Thymus (tissue), 11 donors: Measurements from ENCODE around the gene ADCYAP1. TPM values are rescaled to one million over a fixed set of nuclear protein-coding genes. Genes with fewer than 3 reads are reported as not detected.
A peak's percentile ranks its signal among the peaks of the same experiment; 100 is the strongest.

ENCODE experiments used
- DNase-seq, 9 donors: peaks; one replicate each; pipeline ENCODE4 v3.0.0-alpha.2; 2013; ENCODE audit warnings: low spot score in 9 of 9, low read depth in 6 of 9, missing footprints in 1 of 9
- H3K27ac ChIP-seq, 2 donors: one replicate each; pipeline ENCODE4 v1.5.1; 2013; ENCODE audit warnings: control low read depth in 1 of 2, low read depth in 1 of 2, low read length in 1 of 2, mild to moderate bottlenecking in 1 of 2, moderate library complexity in 1 of 2
- H3K27me3 ChIP-seq, 2 donors: one replicate each; pipeline ENCODE4 v1.5.1; 2013; ENCODE audit warnings: low read length in 1 of 2; ENCODE audit not compliant: control insufficient read depth in 2 of 2, insufficient read depth in 1 of 2
- H3K36me3 ChIP-seq, 2 donors: one replicate each; pipeline ENCODE4 v1.5.1; 2013; ENCODE audit warnings: low read length in 1 of 2, mild to moderate bottlenecking in 1 of 2, moderate library complexity in 1 of 2; ENCODE audit not compliant: control insufficient read depth in 2 of 2, insufficient read depth in 2 of 2
- H3K4me1 ChIP-seq, 2 donors: one replicate each; pipeline ENCODE4 v1.5.1; 2013; ENCODE audit warnings: low read length in 2 of 2; ENCODE audit not compliant: control insufficient read depth in 2 of 2, insufficient read depth in 2 of 2
- H3K4me3 ChIP-seq, 2 donors: one replicate each; pipeline ENCODE4 v1.5.1; 2013; ENCODE audit warnings: low read length in 2 of 2, control low read depth in 1 of 2, mild to moderate bottlenecking in 1 of 2
- H3K9me3 ChIP-seq, 2 donors: one replicate each; pipeline ENCODE4 v1.5.1; 2013; ENCODE audit warnings: low read length in 1 of 2, mild to moderate bottlenecking in 1 of 2; ENCODE audit not compliant: control insufficient read depth in 2 of 2, insufficient read depth in 1 of 2
- whole genome bisulfite sequencing: extraction: QIAGEN DNeasy Blood & Tissue Kit; methylation state at CpG from one replicate; pipeline ENCODE4 v1.1.7; 2013; 5-methylcytosine and 5-hydroxymethylcytosine counted together
- polyA plus RNA-seq: library from polyadenylated mRNA; stranded (reverse); fragments of 200-250 nt; gene quantifications from one replicate; pipeline ENCODE4 v1.2.3, GENCODE V29; 2013
- total RNA-seq: library from RNA; stranded (reverse); fragments of 120-200 nt; gene quantifications from one replicate; pipeline ENCODE4 v1.2.4, GENCODE V29; 2013
- donor health status: healthy.

ADCYAP1 gene
- total and polyA plus RNA-seq, 2 donors: 0.19 to 0.68 TPM

DNA sequence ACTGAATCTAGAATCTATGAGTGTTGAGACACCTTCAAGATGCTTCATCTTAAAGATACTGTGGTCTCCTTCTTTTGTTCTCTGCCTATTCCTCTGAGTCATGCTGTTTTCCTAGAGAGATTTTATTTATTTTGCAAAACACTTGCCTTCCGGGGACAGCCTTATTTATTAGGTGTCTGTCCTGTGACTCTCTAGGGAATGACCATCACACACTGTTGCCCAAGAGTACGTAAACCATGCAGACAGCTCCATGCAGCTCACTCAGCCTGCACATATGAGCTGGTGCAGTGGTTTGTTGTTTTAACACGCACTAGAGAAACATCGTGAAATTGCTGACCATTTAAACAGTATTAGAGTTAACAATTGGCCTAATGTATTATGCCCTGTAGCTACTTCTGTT is 12.4 kb upstream of the ADCYAP1 start:
- no peaks in the 10 kb centered on the region for H3K4me1 ChIP-seq
- no peaks in the 10 kb centered on the region for H3K27me3 ChIP-seq
- no peak for DNase-seq
- no peak overlapping the region for H3K4me3 ChIP-seq
- H3K36me3 ChIP-seq: no peaks in the 10 kb centered on the region
- no peak overlapping the region for H3K27ac ChIP-seq
- H3K9me3 ChIP-seq: no peaks in the 10 kb centered on the region
- WGBS: 88% methylated on average over 4 of the region's 4 CpGs

GRCh38 chr18:896315-896714 is 8.4 kb upstream of the ADCYAP1 start:
- 96% methylated on average over 1 of the region's 1 CpG for WGBS
- Histone ChIP-seq H3K9me3 (no peaks in the 10 kb centered on the region), H3K36me3 (no peaks in the 10 kb centered on the region), H3K27me3 (peaks cover under 1 to 2% of the 10 kb centered on the region in 2 donors), H3K4me3 (no peak overlapping the region), H3K4me1 (no peaks in the 10 kb centered on the region), H3K27ac (no peak overlapping the region)
- no peak for DNase-seq

DNA sequence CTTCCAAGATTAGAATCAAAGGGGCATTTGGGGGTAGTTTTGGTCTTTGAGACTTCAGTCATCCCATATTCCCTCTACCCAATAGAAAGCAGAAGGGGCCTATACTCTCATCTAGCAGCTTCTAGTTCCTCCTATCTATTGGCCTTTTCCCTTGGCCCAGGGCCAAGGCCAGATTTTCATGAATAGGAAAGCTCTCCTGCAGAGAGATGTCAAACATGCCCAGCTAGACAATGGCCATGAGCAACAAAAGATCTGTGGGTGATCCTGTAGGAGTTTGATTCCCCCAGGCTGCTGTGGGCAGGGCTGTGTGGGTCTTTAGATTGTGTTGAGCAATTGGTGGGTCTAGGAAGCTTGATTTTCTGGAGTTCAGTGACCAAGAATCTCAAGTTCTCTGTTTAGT is 2.9 kb upstream of the ADCYAP1 start:
- Histone ChIP-seq H3K27me3 (peaks cover 42 to 51% of the 10 kb centered on the region in 2 donors), H3K4me3 (no peak overlapping the region), H3K27ac (no peak overlapping the region), H3K36me3 (no peaks in the 10 kb centered on the region), H3K9me3 (peaks cover 1 to 3% of the 10 kb centered on the region in 2 donors), H3K4me1 (no peaks in the 10 kb centered on the region)
- no peak for DNase-seq

DNA sequence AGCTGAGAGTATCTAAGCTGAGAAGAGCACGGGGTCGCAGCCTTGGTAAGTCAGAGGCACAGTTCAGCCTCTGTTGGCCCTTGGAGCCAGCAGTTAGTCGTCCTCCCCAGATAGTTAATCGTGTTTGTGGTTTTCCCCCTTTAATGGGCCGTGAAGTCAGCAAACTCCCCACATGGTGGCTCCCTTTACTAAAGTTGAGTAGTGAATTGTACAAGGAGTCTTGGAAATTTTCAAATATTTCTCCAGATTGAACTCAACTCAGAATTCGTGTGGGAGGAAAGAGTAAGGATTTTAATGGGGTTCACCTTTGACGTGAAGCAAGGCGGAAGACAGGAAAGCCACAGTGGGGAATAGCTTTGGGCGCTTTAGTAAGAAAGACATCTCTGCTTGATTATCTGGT is 2.4 kb upstream of the ADCYAP1 start:
- no peak for DNase-seq
- Histone ChIP-seq H3K27ac (no peak overlapping the region), H3K4me3 (no peak overlapping the region), H3K36me3 (no peaks in the 10 kb centered on the region), H3K4me1 (no peaks in the 10 kb centered on the region), H3K9me3 (peaks cover 1 to 6% of the 10 kb centered on the region in 2 donors), H3K27me3 (peaks cover 47 to 56% of the 10 kb centered on the region in 2 donors)
- 29% methylated on average over 9 of the region's 9 CpGs for WGBS

GRCh38 chr18:903701-904100 is 970 bp upstream of the ADCYAP1 start:
- no peaks in the 10 kb centered on the region for H3K36me3 ChIP-seq
- H3K9me3 ChIP-seq: peaks cover 1 to 10% of the 10 kb centered on the region in 2 donors
- H3K4me3 ChIP-seq: no peak overlapping the region
- DNase-seq: peak in 8 of 9 donors; percentile 3 to 58 (median 15)
- H3K27me3 ChIP-seq: peaks cover 60 to 70% of the 10 kb centered on the region in 2 donors
- WGBS: 5% methylated on average over 11 of the region's 11 CpGs
- no peak overlapping the region for H3K27ac ChIP-seq
- peaks cover 0 to 2% of the 10 kb centered on the region in 2 donors for H3K4me1 ChIP-seq

DNA sequence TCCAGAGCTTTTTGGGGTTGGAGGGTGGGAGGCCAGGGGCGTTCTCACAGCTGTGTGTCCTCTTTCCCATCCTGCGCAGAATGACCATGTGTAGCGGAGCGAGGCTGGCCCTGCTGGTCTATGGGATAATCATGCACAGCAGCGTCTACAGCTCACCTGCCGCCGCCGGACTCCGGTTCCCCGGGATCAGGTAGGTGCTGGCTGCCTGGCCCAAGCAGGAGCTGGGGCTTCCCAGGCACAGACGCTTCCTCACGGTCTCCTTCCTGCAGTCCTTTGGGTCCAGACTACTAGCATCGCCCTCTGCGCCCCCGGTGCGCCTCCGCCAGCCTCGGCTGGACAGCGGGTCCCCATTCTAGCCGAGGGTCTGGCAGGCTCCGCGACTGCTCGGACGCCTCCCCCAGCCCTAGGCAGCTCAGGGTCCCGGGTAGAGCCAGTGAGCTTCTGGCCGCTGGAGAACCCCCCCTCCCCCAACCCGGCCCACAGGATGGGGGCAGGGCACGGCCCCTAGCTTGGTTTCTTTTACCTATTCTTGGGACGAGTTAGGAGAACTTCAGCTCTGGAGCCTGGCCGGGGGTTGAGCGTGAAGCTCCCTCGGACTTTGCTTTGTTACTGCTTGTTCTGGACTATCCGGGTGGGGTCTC is 756 bp downstream of the ADCYAP1 start:
- 8% methylated on average over 33 of the region's 33 CpGs for WGBS
- Histone ChIP-seq H3K27ac (no peak overlapping the region), H3K27me3 (peaks cover 72 to 86% of the 10 kb centered on the region in 2 donors), H3K4me1 (peaks cover 0 to 2% of the 10 kb centered on the region in 2 donors), H3K9me3 (peaks cover 1 to 10% of the 10 kb centered on the region in 2 donors), H3K36me3 (no peaks in the 10 kb centered on the region), H3K4me3 (no peak overlapping the region)
- no peak for DNase-seq

DNA sequence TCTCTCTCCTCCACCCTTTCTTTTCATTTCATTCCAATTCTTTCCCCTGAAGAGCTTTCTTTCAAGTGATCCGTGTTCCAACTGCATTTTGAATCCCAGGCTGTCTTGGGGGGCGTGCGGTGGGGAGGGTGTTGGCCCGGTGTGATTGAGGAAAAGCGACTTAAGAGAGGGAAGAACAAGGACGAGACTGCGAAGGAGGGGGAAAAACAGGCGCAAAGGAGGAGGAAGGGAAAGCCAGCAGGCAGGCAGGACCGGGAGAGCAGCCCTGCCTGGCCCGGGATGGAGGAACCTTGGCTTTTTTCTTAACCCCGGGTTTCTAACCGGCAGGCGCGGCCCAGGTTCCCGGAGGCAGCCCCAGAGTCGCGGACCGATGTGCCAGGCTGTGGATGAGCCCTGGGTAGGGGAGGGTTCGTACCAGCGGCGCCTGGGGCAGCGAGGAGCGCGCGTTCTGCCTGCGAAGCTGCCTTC is 1.3 kb downstream of the ADCYAP1 start:
- H3K4me1 ChIP-seq: peaks cover 0 to 2% of the 10 kb centered on the region in 2 donors
- WGBS: 5% methylated on average over 26 of the region's 26 CpGs

GRCh38 chr18:906416-907114 is 1.9 kb downstream of the ADCYAP1 start:
- 5% methylated on average over 47 of the region's 47 CpGs for WGBS
- Histone ChIP-seq H3K27ac (no peak overlapping the region), H3K4me3 (no peak overlapping the region), H3K9me3 (peaks cover 1 to 10% of the 10 kb centered on the region in 2 donors), H3K36me3 (no peaks in the 10 kb centered on the region), H3K4me1 (peaks cover 0 to 2% of the 10 kb centered on the region in 2 donors), H3K27me3 (peaks cover 71 to 92% of the 10 kb centered on the region in 2 donors)
- DNase-seq: no peak

More for the DNA sequence above, 1.3 kb downstream of the ADCYAP1 start:
- peaks cover 70 to 91% of the 10 kb centered on the region in 2 donors for H3K27me3 ChIP-seq
- H3K4me3 ChIP-seq: no peak overlapping the region
- no peaks in the 10 kb centered on the region for H3K36me3 ChIP-seq
- H3K9me3 ChIP-seq: peaks cover 1 to 10% of the 10 kb centered on the region in 2 donors
- no peak overlapping the region for H3K27ac ChIP-seq
- DNase-seq: no peak

DNA sequence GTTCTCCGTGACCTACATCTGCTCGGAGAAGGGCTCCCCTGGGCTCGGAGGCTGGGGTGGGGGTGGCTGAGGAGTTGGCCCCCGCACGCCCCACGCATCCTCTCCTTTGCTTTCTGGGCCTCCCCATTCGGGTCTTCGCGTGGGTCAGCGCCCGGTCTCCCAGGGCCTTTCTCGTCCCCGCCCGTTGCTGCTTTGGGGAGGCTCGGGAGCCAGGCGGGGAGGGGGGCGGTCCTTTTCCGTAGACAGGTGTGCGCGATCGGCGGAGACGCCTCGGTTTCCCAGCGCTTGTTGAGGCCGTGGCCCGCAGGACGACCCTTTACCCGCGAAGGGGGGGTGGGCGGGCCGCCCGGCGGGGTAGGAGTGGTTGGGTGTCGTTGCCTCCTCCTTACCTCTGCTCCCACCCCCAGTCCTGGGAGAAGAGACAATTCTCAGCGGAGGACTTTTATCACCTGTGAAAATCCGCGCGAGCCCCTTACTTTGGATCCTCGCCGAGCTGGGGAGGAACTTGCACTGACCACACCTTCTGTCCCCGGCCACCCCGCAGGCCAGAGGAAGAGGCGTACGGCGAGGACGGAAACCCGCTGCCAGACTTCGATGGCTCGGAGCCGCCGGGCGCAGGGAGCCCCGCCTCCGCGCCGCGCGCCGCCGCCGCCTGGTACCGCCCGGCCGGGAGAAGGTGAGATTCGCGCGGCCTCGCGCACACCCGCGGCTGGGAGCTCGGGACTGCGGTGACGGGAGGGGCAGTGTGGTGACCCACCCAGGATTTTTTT is 2.6 kb downstream of the ADCYAP1 start:
- no peak overlapping the region for H3K27ac ChIP-seq
- H3K4me1 ChIP-seq: peaks cover 0 to 2% of the 10 kb centered on the region in 2 donors
- peaks cover 72 to 88% of the 10 kb centered on the region in 2 donors for H3K27me3 ChIP-seq
- no peak for DNase-seq
- H3K36me3 ChIP-seq: no peaks in the 10 kb centered on the region
- H3K4me3 ChIP-seq: peak overlapping the region in 1 of 2 donors; percentile 5
- peaks cover 1 to 10% of the 10 kb centered on the region in 2 donors for H3K9me3 ChIP-seq
- WGBS: 3% methylated on average over 75 of the region's 75 CpGs
